RCC 7860 (cell line): Measurements from ENCODE around the gene CCND1.

Source experiments
- DNase-seq: peaks from one replicate; pipeline ENCODE4 v3.0.0-alpha.2; 2015; ENCODE audit warnings: low spot score
- FAIRE-seq: peaks from 2 replicates; lab custom pipeline; 2012; peaks lifted over from hg19 to GRCh38; lab: Jason Lieb, UNC

The CCND1 gene

GRCh38 chr11:69639831-69640230 is 1.1 kb upstream of the CCND1 start:
- FAIRE-seq = no peak
- DNase-seq = no peak

DNA sequence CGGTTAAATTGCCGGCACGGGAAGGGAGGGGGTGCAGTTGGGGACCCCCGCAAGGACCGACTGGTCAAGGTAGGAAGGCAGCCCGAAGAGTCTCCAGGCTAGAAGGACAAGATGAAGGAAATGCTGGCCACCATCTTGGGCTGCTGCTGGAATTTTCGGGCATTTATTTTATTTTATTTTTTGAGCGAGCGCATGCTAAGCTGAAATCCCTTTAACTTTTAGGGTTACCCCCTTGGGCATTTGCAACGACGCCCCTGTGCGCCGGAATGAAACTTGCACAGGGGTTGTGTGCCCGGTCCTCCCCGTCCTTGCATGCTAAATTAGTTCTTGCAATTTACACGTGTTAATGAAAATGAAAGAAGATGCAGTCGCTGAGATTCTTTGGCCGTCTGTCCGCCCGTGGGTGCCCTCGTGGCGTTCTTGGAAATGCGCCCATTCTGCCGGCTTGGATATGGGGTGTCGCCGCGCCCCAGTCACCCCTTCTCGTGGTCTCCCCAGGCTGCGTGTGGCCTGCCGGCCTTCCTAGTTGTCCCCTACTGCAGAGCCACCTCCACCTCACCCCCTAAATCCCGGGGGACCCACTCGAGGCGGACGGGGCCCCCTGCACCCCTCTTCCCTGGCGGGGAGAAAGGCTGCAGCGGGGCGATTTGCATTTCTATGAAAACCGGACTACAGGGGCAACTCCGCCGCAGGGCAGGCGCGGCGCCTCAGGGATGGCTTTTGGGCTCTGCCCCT is 529 bp upstream of the CCND1 start:
- DNase-seq (no peak), FAIRE-seq (no peak)

DNA sequence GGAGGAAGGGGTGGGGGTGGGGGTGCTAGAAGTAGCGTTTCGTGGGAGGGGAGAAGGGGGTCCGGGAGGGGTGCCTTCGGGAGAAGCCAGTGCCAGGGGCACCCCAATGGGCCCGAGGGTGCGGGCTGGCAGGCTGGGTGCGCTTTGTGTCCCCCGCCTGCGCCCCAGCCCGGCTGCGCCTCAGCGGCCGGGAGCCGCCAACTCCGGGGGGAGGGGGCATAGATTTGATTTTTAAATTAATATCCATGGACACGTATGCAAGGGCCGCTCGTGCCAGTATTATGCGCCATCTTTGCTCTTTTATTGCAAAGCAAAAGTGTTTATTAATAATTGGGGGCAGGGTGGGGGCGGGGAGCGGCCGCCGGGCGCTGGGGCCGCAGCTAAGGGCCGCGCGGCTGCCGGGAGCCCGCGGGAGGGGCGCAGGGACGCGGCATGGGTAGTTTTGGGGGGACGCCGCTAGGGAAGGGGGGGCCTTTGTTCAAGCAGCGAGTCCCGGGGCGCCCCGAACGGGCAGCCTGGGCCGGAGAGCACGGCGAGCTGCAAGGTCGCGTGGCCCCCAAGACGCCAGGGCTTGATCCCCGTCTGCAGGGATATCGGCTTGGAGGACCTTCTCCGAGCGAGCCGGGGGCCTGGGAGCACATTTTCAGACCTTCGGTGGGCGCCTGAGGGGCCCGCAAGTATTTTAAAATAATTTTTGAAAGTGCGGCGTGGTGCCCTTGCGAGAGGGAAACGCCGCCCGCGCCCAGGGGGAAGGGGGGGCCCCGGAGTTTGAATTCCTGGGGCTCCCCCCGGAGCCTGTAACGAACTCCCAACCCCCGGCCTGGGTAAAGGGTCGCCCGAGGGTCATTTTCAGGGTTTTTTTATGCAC is 959 bp downstream of the CCND1 start:
- DNase-seq (no peak), FAIRE-seq (no peak)

GRCh38 chr11:69642549-69642912 is 1.6 kb downstream of the CCND1 start:
- no peak for DNase-seq

DNA sequence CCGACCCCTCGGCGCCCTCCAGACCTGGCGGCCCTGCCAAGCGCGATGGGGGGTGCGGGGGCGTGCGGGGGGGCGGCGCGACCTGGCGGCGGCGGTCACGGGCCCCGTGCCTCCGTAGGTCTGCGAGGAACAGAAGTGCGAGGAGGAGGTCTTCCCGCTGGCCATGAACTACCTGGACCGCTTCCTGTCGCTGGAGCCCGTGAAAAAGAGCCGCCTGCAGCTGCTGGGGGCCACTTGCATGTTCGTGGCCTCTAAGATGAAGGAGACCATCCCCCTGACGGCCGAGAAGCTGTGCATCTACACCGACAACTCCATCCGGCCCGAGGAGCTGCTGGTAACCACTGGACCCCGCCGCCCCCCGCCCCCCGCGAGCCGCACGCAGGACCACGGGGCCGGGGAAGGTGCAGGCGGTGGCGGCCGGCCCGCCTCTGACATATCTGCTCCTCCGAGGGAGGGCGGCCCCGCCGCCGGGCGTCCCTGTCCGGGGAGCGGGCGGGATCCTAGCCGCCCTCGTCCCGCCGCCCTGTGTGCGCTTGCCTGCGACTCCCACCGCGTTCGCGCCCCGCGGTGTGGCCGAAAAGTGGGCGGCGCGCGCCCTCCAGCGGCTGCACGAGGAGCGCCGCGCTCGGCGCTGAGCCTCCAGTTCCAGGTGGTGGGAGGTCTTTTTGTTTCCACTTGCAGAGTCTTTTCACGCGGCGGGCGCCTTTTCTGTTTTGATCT is 2.1 kb downstream of the CCND1 start:
- peak; percentile 54 for DNase-seq

More at GRCh38 chr11:69642549-69642912, 1.6 kb downstream of the CCND1 start:
- no peak for FAIRE-seq

DNA sequence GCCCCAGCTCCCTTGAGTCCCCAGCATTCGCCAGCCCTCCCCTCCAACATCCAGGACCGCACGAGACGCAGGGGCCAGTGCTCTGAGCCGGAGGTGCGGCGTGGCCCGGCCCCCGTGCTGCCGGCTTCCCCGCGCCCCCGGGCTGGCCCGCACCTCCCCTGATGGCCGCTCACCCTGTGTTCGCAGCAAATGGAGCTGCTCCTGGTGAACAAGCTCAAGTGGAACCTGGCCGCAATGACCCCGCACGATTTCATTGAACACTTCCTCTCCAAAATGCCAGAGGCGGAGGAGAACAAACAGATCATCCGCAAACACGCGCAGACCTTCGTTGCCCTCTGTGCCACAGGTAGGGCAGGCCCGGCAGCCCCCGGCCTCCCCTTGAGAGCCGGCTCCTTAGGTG is 2.7 kb downstream of the CCND1 start:
- DNase-seq (no peak), FAIRE-seq (no peak)

More for the DNA sequence above, 2.1 kb downstream of the CCND1 start:
- no peak for FAIRE-seq

GRCh38 chr11:69644071-69644961 is 3.4 kb downstream of the CCND1 start:
- DNase-seq = peak; percentile 75
- no peak for FAIRE-seq

- DNase-seq = no peak
These were observed 4.2 kb downstream of the CCND1 start for GRCh38 chr11:69644962-69645675.

GRCh38 chr11:69645801-69646492 is 5.0 kb downstream of the CCND1 start:
- DNase-seq = no peak

More at GRCh38 chr11:69644962-69645675, 4.2 kb downstream of the CCND1 start:
- FAIRE-seq = no peak

GRCh38 chr11:69646493-69647389 is 5.8 kb downstream of the CCND1 start:
- DNase-seq (no peak), FAIRE-seq (no peak)

More at GRCh38 chr11:69645801-69646492, 5.0 kb downstream of the CCND1 start:
- FAIRE-seq = no peak

GRCh38 chr11:69647390-69647748 is 6.4 kb downstream of the CCND1 start:
- DNase-seq = no peak

DNA sequence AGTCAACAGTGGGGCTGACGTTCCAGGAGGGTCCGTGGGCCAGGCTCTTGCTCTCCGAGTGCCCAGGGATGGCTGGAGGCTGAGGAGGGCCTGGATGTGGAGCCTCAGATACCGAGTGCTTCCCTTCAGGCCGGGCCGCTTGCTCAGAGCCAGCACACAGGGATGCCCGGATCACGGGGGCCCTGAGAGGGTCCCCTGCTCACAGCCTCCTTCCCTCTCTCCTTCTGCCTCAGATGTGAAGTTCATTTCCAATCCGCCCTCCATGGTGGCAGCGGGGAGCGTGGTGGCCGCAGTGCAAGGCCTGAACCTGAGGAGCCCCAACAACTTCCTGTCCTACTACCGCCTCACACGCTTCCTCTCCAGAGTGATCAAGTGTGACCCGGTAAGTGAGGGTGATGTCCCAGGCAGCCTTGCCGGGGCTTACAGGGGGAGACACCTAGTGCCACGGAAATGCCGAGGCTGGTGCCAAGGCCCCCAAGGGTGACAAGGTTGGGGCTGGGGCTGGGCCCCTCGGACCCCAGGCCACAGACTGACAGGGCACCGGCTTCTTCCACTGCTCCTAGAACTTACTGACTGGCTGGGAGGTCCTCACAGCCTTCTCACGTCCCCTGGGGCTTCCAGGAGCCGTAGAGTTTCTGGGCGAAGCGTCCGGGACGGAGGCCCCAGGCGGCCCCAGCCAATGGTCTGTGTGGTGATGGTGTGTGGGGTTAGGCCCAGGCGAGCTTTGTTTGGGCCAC is 7.0 kb downstream of the CCND1 start:
- DNase-seq (no peak), FAIRE-seq (no peak)

More at GRCh38 chr11:69647390-69647748, 6.4 kb downstream of the CCND1 start:
- no peak for FAIRE-seq

- FAIRE-seq (no peak), DNase-seq (no peak)
These were observed 8.0 kb downstream of the CCND1 start for GRCh38 chr11:69648679-69649575.

DNA sequence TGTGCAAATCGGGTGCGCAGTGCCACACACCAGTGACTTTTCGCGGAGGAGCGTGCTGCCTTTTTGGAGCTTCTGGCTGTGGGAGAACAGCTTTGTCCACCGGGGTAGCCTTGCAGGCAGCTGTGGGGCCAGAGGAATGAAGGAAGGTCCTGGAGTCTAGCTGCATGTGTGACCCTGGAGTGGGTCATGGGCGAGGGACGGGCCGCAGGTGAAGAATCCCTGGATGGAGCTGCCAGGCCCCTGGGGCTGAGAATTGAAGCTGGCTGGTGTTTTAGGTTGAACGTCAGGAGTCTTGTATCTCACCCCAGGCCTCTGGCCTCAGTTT is 8.6 kb downstream of the CCND1 start:
- DNase-seq (no peak), FAIRE-seq (no peak)

- FAIRE-seq = no peak
- DNase-seq = no peak
These were observed 9.3 kb downstream of the CCND1 start for GRCh38 chr11:69650081-69650831.

- DNase-seq = no peak
- FAIRE-seq = no peak
These were observed 9.9 kb downstream of the CCND1 start for GRCh38 chr11:69650832-69651344.
